Rectal smooth muscle tissue (tissue), 1 donor: ENCODE measurements around the gene ASB13.
A peak's percentile ranks its signal among the peaks of the same experiment; 100 is the strongest.

Experiments used
- H3K27ac ChIP-seq: one replicate; pipeline ENCODE4 v1.7.0; 2013; ENCODE audit warnings: low read depth, low read length, inconsistent platforms
- H3K27me3 ChIP-seq: one replicate; pipeline ENCODE4 v1.7.0; 2013; ENCODE audit warnings: low read length; ENCODE audit not compliant: control insufficient read depth, insufficient read depth
- H3K36me3 ChIP-seq: one replicate; pipeline ENCODE4 v1.7.0; 2013; ENCODE audit warnings: low read length; ENCODE audit not compliant: control insufficient read depth, insufficient read depth
- H3K4me1 ChIP-seq: one replicate; pipeline ENCODE4 v1.7.0; 2013; ENCODE audit warnings: low read length; ENCODE audit not compliant: control insufficient read depth, insufficient read depth
- H3K4me3 ChIP-seq: one replicate; pipeline ENCODE4 v1.7.0; 2013; ENCODE audit warnings: low read length
- H3K9ac ChIP-seq: one replicate; pipeline ENCODE4 v1.7.0; 2013; ENCODE audit warnings: low read length

ASB13 gene

GRCh38 chr10:5684971-5685763 lies 18.8 kb upstream of the ASB13 start:
- Histone ChIP-seq H3K27me3 (no peaks in the 10 kb centered on the region), H3K9ac (peak overlapping the region; percentile 68), H3K36me3 (no peaks in the 10 kb centered on the region), H3K27ac (peak overlapping the region; percentile 72), H3K4me3 (peak overlapping the region; percentile 94), H3K4me1 (peaks cover 6% of the 10 kb centered on the region)

- Histone ChIP-seq H3K9ac (peak within 1 kb of the TSS; percentile 68), H3K27ac (peak within 1 kb of the TSS; percentile 72), H3K36me3 (no peaks in the 10 kb centered on the region), H3K27me3 (no peaks in the 10 kb centered on the region), H3K4me1 (peaks cover 6% of the 10 kb centered on the region), H3K4me3 (peak within 1 kb of the TSS; percentile 94)
Observed at GRCh38 chr10:5684318-5684970, 18.0 kb upstream of the ASB13 start, which contains the start of gene TASOR2. Gene TASOR2 (plus strand): TSS chr10:5684838. CDS start chr10:5720643, 35,805 bp downstream.

GRCh38 chr10:5683065-5683464 lies 16.7 kb upstream of the ASB13 start:
- no peak overlapping the region for H3K27ac ChIP-seq
- no peaks in the 10 kb centered on the region for H3K36me3 ChIP-seq
- peaks cover 6% of the 10 kb centered on the region for H3K4me1 ChIP-seq
- no peak overlapping the region for H3K9ac ChIP-seq
- H3K27me3 ChIP-seq, result no peaks in the 10 kb centered on the region
- no peak overlapping the region for H3K4me3 ChIP-seq

- no peaks in the 10 kb centered on the region for H3K36me3 ChIP-seq
- H3K4me3 ChIP-seq, result no peak overlapping the region
- peaks cover 6% of the 10 kb centered on the region for H3K4me1 ChIP-seq
- H3K27ac ChIP-seq, result no peak overlapping the region
- H3K9ac ChIP-seq, result no peak overlapping the region
- H3K27me3 ChIP-seq, result no peaks in the 10 kb centered on the region
Observed at GRCh38 chr10:5681930-5682329, 15.5 kb upstream of the ASB13 start.

- Histone ChIP-seq H3K9ac (no peak overlapping the region), H3K4me1 (no peaks in the 10 kb centered on the region), H3K27ac (no peak overlapping the region), H3K27me3 (no peaks in the 10 kb centered on the region), H3K36me3 (no peaks in the 10 kb centered on the region), H3K4me3 (no peak overlapping the region)
Observed at GRCh38 chr10:5679606-5680005, 13.2 kb upstream of the ASB13 start.

- Histone ChIP-seq H3K4me3 (no peak overlapping the region), H3K9ac (no peak overlapping the region), H3K4me1 (no peaks in the 10 kb centered on the region), H3K27me3 (no peaks in the 10 kb centered on the region), H3K36me3 (no peaks in the 10 kb centered on the region), H3K27ac (no peak overlapping the region)
Observed at GRCh38 chr10:5679037-5679435, 12.6 kb upstream of the ASB13 start.

GRCh38 chr10:5678397-5679036 lies 12.1 kb upstream of the ASB13 start:
- Histone ChIP-seq H3K4me3 (no peak overlapping the region), H3K9ac (no peak overlapping the region), H3K36me3 (no peaks in the 10 kb centered on the region), H3K4me1 (no peaks in the 10 kb centered on the region), H3K27me3 (no peaks in the 10 kb centered on the region), H3K27ac (no peak overlapping the region)

- Histone ChIP-seq H3K9ac (no peak overlapping the region), H3K4me1 (peaks cover 4% of the 10 kb centered on the region), H3K4me3 (no peak overlapping the region)
Observed at GRCh38 chr10:5670662-5671375, 4.4 kb upstream of the ASB13 start.

GRCh38 chr10:5669604-5670003 lies 3.2 kb upstream of the ASB13 start:
- no peaks in the 10 kb centered on the region for H3K36me3 ChIP-seq
- peaks cover 4% of the 10 kb centered on the region for H3K4me1 ChIP-seq
- no peak overlapping the region for H3K4me3 ChIP-seq
- H3K27me3 ChIP-seq, result no peaks in the 10 kb centered on the region
- no peak overlapping the region for H3K27ac ChIP-seq
- no peak overlapping the region for H3K9ac ChIP-seq

More at GRCh38 chr10:5670662-5671375, 4.4 kb upstream of the ASB13 start:
- no peaks in the 10 kb centered on the region for H3K36me3 ChIP-seq
- no peaks in the 10 kb centered on the region for H3K27me3 ChIP-seq
- H3K27ac ChIP-seq, result no peak overlapping the region

GRCh38 chr10:5668429-5668828 lies 2.0 kb upstream of the ASB13 start:
- Histone ChIP-seq H3K4me1 (peaks cover 4% of the 10 kb centered on the region), H3K36me3 (no peaks in the 10 kb centered on the region), H3K27me3 (no peaks in the 10 kb centered on the region), H3K27ac (no peak overlapping the region), H3K9ac (no peak overlapping the region), H3K4me3 (no peak overlapping the region)

- peak overlapping the region; percentile 63 for H3K9ac ChIP-seq
- no peaks in the 10 kb centered on the region for H3K36me3 ChIP-seq
- no peak overlapping the region for H3K27ac ChIP-seq
- H3K4me3 ChIP-seq, result peak overlapping the region; percentile 98
- H3K4me1 ChIP-seq, result peaks cover 4% of the 10 kb centered on the region
- H3K27me3 ChIP-seq, result peaks cover 2% of the 10 kb centered on the region
Observed at GRCh38 chr10:5666841-5667630, 641 bp upstream of the ASB13 start.
